GM12878 (cell line): ENCODE data around the gene SPSB2. TPM values are rescaled to one million over a fixed set of nuclear protein-coding genes. Genes with fewer than 3 reads are reported as not detected.

Experiments used
- ATAC-seq: fragments of 200-7000 bp; cut with Tn5 transposase; 3 replicates; pipeline ENCODE4 v1.9.1; 2020; ENCODE audit warnings: mild to moderate bottlenecking, moderate library complexity
- BruUV-seq: library from RNA; stranded (reverse); fragments of 400-500 nt; replicated peaks from 2 replicates; lab custom pipeline; 2021; lab: Mats Ljungman, UMichigan
- CTCF ChIA-PET: fragments of 300-600 bp; sonication (Branson Sonifier 250); formaldehyde crosslinking; extraction: SDS; loops from one replicate; lab custom pipeline; 2021; ENCODE audit warnings: inconsistent platforms; lab: Yijun Ruan, JAX
- POLR2A ChIA-PET: fragments of 350-600 bp; formaldehyde crosslinking; extraction: SDS; loops from one replicate; lab custom pipeline; 2021; ENCODE audit warnings: inconsistent platforms; lab: Charles Lee
- RAD21 ChIA-PET: fragments of 300-600 bp; sonication (Branson Sonifier 250); formaldehyde crosslinking; loops from one replicate; lab custom pipeline; 2023; ENCODE audit warnings: antibody characterized with exemption; ENCODE audit not compliant: unreplicated experiment; lab: Charles Lee
- SMC1A ChIA-PET: fragments of 300-600 bp; sonication (Branson Sonifier 250); formaldehyde crosslinking; loops from one replicate; lab custom pipeline; 2023; ENCODE audit not compliant: unreplicated experiment, uncharacterized antibody; lab: Charles Lee
- DNase-seq: peaks from one replicate; pipeline ENCODE4 v3.0.0-alpha.2; 2011; ENCODE audit warnings: low read depth, low spot score
- FAIRE-seq: peaks from 3 replicates; lab custom pipeline; 2011; peaks lifted over from hg19 to GRCh38; lab: Jason Lieb, UNC
- H2AFZ ChIP-seq: 2 replicates; pipeline ENCODE4 v1.6.0; 2011; ENCODE audit warnings: low read depth, low read length, control low read depth; ENCODE audit not compliant: control insufficient read depth
- H3K27ac ChIP-seq: 2 replicates; pipeline ENCODE4 v1.5.1; 2011; ENCODE audit warnings: control low read depth; ENCODE audit not compliant: control insufficient read depth, insufficient read depth
- H3K27me3 ChIP-seq, 2 experiments: replicated peaks in 1 of 2; 2 replicates each; pipeline versions ENCODE4 v1.6.0 to v1.6.1; 2011; ENCODE audit warnings: low read length in 1 of 2; ENCODE audit not compliant: control insufficient read depth in 2 of 2, insufficient read depth in 2 of 2
- H3K36me3 ChIP-seq, 2 experiments: 2 replicates each; pipeline ENCODE4 v1.5.1; 2011; ENCODE audit warnings: low read length in 1 of 2; ENCODE audit not compliant: control insufficient read depth in 2 of 2, insufficient read depth in 2 of 2
- H3K4me1 ChIP-seq: 2 replicates; pipeline ENCODE4 v1.6.1; 2011; ENCODE audit warnings: mild to moderate bottlenecking, low read length, moderate library complexity, mixed read lengths; ENCODE audit not compliant: control insufficient read depth, insufficient read depth
- H3K4me2 ChIP-seq: 2 replicates; pipeline ENCODE4 v1.6.0; 2011; ENCODE audit warnings: control low read depth; ENCODE audit not compliant: control insufficient read depth, insufficient read depth
- H3K4me3 ChIP-seq: fragments of 200-600 bp; sonication (generic); 2 replicates; pipeline ENCODE4 v1.5.1; 2016
- H3K79me2 ChIP-seq: 2 replicates; pipeline ENCODE4 v1.6.0; 2011; ENCODE audit warnings: low read length; ENCODE audit not compliant: control insufficient read depth, insufficient read depth
- H3K9ac ChIP-seq: 2 replicates; pipeline ENCODE4 v1.8.0; 2011; ENCODE audit warnings: low read length, control low read depth, mixed read lengths; ENCODE audit not compliant: control insufficient read depth, insufficient read depth
- H3K9me3 ChIP-seq: replicated peaks from 3 replicates; pipeline ENCODE4 v1.5.1; 2011; ENCODE audit warnings: mild to moderate bottlenecking, low read length; ENCODE audit not compliant: control insufficient read depth, insufficient read depth
- H4K20me1 ChIP-seq: 2 replicates; pipeline ENCODE4 v1.6.0; 2011; ENCODE audit not compliant: control insufficient read depth, insufficient read depth
- FOS ChIP-seq: IDR thresholded peaks from 3 replicates; pipeline ENCODE4 v1.6.1; 2011; ENCODE audit warnings: borderline replicate concordance; ENCODE audit not compliant: insufficient read length; ENCODE audit errors: extremely low read depth
- POU2F2 ChIP-seq: IDR thresholded peaks from 3 replicates; pipeline ENCODE4 v1.6.1; 2011; ENCODE audit warnings: low read depth, mild to moderate bottlenecking, low read length, borderline replicate concordance
- RELA ChIP-seq: fragments of 450-650 bp; IDR thresholded peaks from 2 replicates; pipeline ENCODE4 v1.8.0; 2014; ENCODE audit warnings: borderline replicate concordance; ENCODE audit not compliant: partially characterized antibody
- SREBF1 ChIP-seq: IDR thresholded peaks from 2 replicates; pipeline ENCODE4 v1.6.1; 2012; ENCODE audit warnings: mild to moderate bottlenecking, low read length
- SREBF2 ChIP-seq: IDR thresholded peaks from 2 replicates; pipeline ENCODE4 v1.6.1; 2012; ENCODE audit warnings: mild to moderate bottlenecking, low read length
- SUZ12 ChIP-seq: fragments of 200-600 bp; sonication (generic); IDR thresholded peaks from one replicate; pipeline ENCODE4 v1.6.1; 2018; ENCODE audit warnings: antibody characterized with exemption, mild to moderate bottlenecking; ENCODE audit not compliant: unreplicated experiment
- TARDBP ChIP-seq: IDR thresholded peaks from 2 replicates; pipeline ENCODE4 v1.6.1; 2016; ENCODE audit warnings: borderline replicate concordance
- WGBS: methylation state at CpG from one replicate; pipeline ENCODE4 v1.1.6; 2016; ENCODE audit warnings: low lambda C conversion rate; ENCODE audit not compliant: insufficient replicate concordance, insufficient coverage; ENCODE audit errors: missing lambda C conversion rate; 5-methylcytosine and 5-hydroxymethylcytosine counted together
- in situ Hi-C: fragments of 300-500 bp; cut with MboI; formaldehyde crosslinking; loops from 9 replicates; pipeline ENCODE4 v1.14.3; 2018; ENCODE audit warnings: mixed read lengths
- intact Hi-C: fragments of 100-400 bp; cut with micrococcal nuclease; formaldehyde crosslinking; loops from one replicate; pipeline ENCODE4 v1.14.2; 2022; ENCODE audit not compliant: unreplicated experiment
- polyA plus RNA-seq, 11 experiments: library from polyadenylated mRNA; depleted of rRNA in 4 of 11; unstranded in 6 of 11; stranded (reverse) in 5 of 11; fragments of >200 nt; fragmentation: Nextera tagmentation in 4 of 11; fragmentation: Illumina TruSeq in 1 of 11; extraction: Ambion mirVana in 4 of 11; extraction: Trizol in 1 of 11; gene quantifications; 1 replicate in 1 of 11; 2 replicates in 10 of 11; pipeline versions ENCODE4 v1.2.1 to v1.2.3, GENCODE V29; 2011 to 2016; ENCODE audit warnings: inconsistent platforms in 2 of 11, missing spikeins in 2 of 11, low read depth in 1 of 11
- total RNA-seq, 4 experiments: library from RNA; depleted of rRNA in 3 of 4; stranded (reverse); fragments of >200 nt in 3 of 4; fragmentation: Illumina TruSeq in 1 of 4; extraction: Trizol in 1 of 4; gene quantifications; 2 replicates each; pipeline versions ENCODE4 v1.2.1 to v1.2.3, GENCODE V29; 2013 to 2021
- TF ChIP-seq, protein P1 (sequence below): fragments of 450-650 bp; IDR thresholded peaks from 2 replicates; pipeline ENCODE4 v1.6.1; 2017; ENCODE audit warnings: mild to moderate bottlenecking, moderate library complexity
- TF ChIP-seq, protein P2 (sequence below): IDR thresholded peaks from 2 replicates; pipeline ENCODE4 v1.6.1; 2012; ENCODE audit warnings: improper control_type of control experiment, low read depth, low read length; ENCODE audit not compliant: insufficient replicate concordance
- TF ChIP-seq, protein P3 (sequence below): fragments of 450-650 bp; IDR thresholded peaks from 2 replicates; pipeline ENCODE4 v1.6.1; 2017; ENCODE audit warnings: low read depth, mild to moderate bottlenecking, moderate library complexity
- TF ChIP-seq, protein P4 (sequence below): fragments of 450-650 bp; IDR thresholded peaks from 2 replicates; pipeline ENCODE4 v1.6.1; 2016; ENCODE audit warnings: mild to moderate bottlenecking

Gene SPSB2
- total and polyA plus RNA-seq, 10 of the 15 experiments (the other 5 are each of a cell fraction or from before 2014, with no cell fraction given): 0.08 to 5.6 (median 2.7) TPM

DNA sequence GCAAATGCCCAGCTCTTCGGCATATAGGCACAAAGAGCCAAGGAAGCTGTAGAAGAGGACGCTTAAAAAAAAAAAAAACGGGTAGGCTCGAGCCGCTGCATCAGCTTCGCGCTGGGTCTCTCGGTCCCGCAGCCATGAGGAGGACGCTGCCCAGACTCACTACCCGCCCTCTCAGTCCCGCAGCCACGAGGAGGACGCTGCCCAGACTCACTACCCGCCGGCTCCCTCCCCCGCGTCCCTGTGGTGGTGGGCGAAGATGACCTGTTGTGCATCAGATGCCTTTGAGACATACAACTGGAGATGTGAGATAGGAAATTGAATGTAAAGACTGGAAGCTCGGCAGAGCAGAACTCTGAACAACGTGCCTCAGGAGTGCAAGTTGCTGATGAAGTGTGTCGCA lies 11.4 kb upstream of the SPSB2 start:
- BruUV-seq: no TSS peak
- H3K79me2 ChIP-seq: no peaks in the 10 kb centered on the region
- in situ Hi-C loops (no loop called here), intact Hi-C loops (no loop called here)
- no peak overlapping the region for H3K27ac ChIP-seq
- H3K4me2 ChIP-seq: no peak overlapping the region
- ChIA-PET CTCF (interaction anchor here (0.7 kb wide), 1 partner anchor 16 kb away, joined by 3 read pairs; no protein-coding TSS in a partner anchor), POLR2A (interaction anchor here (0.7 to 1.5 kb wide), 2 partner anchors 13 to 33 kb away, joined by 4 read pairs; no protein-coding TSS in a partner anchor), RAD21 (no interaction called here), SMC1A (interaction anchor here (0.8 kb wide), 1 partner anchor 12 kb away, joined by 3 read pairs; the partner anchor contains the start of gene SPSB2)
- no peak overlapping the region for H3K9ac ChIP-seq
- no peak for ATAC-seq
- no peak for DNase-seq
- WGBS: 91% methylated on average over 22 of the region's 22 CpGs
- H2AFZ ChIP-seq: no peak overlapping the region
- H3K4me1 ChIP-seq: no peaks in the 10 kb centered on the region
- H3K4me3 ChIP-seq: no peak overlapping the region
- H3K9me3 ChIP-seq: no peaks in the 10 kb centered on the region
- H4K20me1 ChIP-seq: no peaks in the 10 kb centered on the region
- peaks cover 0 to 10% of the 10 kb centered on the region in 2 experiments; a peak in 3 of 4 replicates for H3K36me3 ChIP-seq
- FAIRE-seq: no peak
- H3K27me3 ChIP-seq: no peaks in the 10 kb centered on the region
- TF ChIP-seq, protein P1, sequence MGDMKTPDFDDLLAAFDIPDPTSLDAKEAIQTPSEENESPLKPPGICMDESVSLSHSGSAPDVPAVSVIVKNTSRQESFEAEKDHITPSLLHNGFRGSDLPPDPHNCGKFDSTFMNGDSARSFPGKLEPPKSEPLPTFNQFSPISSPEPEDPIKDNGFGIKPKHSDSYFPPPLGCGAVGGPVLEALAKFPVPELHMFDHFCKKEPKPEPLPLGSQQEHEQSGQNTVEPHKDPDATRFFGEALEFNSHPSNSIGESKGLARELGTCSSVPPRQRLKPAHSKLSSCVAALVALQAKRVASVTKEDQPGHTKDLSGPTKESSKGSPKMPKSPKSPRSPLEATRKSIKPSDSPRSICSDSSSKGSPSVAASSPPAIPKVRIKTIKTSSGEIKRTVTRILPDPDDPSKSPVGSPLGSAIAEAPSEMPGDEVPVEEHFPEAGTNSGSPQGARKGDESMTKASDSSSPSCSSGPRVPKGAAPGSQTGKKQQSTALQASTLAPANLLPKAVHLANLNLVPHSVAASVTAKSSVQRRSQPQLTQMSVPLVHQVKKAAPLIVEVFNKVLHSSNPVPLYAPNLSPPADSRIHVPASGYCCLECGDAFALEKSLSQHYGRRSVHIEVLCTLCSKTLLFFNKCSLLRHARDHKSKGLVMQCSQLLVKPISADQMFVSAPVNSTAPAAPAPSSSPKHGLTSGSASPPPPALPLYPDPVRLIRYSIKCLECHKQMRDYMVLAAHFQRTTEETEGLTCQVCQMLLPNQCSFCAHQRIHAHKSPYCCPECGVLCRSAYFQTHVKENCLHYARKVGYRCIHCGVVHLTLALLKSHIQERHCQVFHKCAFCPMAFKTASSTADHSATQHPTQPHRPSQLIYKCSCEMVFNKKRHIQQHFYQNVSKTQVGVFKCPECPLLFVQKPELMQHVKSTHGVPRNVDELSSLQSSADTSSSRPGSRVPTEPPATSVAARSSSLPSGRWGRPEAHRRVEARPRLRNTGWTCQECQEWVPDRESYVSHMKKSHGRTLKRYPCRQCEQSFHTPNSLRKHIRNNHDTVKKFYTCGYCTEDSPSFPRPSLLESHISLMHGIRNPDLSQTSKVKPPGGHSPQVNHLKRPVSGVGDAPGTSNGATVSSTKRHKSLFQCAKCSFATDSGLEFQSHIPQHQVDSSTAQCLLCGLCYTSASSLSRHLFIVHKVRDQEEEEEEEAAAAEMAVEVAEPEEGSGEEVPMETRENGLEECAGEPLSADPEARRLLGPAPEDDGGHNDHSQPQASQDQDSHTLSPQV: no peak
- TF ChIP-seq, protein P2, sequence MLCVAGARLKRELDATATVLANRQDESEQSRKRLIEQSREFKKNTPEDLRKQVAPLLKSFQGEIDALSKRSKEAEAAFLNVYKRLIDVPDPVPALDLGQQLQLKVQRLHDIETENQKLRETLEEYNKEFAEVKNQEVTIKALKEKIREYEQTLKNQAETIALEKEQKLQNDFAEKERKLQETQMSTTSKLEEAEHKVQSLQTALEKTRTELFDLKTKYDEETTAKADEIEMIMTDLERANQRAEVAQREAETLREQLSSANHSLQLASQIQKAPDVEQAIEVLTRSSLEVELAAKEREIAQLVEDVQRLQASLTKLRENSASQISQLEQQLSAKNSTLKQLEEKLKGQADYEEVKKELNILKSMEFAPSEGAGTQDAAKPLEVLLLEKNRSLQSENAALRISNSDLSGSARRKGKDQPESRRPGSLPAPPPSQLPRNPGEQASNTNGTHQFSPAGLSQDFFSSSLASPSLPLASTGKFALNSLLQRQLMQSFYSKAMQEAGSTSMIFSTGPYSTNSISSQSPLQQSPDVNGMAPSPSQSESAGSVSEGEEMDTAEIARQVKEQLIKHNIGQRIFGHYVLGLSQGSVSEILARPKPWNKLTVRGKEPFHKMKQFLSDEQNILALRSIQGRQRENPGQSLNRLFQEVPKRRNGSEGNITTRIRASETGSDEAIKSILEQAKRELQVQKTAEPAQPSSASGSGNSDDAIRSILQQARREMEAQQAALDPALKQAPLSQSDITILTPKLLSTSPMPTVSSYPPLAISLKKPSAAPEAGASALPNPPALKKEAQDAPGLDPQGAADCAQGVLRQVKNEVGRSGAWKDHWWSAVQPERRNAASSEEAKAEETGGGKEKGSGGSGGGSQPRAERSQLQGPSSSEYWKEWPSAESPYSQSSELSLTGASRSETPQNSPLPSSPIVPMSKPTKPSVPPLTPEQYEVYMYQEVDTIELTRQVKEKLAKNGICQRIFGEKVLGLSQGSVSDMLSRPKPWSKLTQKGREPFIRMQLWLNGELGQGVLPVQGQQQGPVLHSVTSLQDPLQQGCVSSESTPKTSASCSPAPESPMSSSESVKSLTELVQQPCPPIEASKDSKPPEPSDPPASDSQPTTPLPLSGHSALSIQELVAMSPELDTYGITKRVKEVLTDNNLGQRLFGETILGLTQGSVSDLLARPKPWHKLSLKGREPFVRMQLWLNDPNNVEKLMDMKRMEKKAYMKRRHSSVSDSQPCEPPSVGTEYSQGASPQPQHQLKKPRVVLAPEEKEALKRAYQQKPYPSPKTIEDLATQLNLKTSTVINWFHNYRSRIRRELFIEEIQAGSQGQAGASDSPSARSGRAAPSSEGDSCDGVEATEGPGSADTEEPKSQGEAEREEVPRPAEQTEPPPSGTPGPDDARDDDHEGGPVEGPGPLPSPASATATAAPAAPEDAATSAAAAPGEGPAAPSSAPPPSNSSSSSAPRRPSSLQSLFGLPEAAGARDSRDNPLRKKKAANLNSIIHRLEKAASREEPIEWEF: no peak
- TF ChIP-seq SUZ12 (no peak), FOS (no peak), TARDBP (no peak), SREBF1 (no peak), POU2F2 (no peak), RELA (no peak), SREBF2 (no peak)
- TF ChIP-seq, protein P3, sequence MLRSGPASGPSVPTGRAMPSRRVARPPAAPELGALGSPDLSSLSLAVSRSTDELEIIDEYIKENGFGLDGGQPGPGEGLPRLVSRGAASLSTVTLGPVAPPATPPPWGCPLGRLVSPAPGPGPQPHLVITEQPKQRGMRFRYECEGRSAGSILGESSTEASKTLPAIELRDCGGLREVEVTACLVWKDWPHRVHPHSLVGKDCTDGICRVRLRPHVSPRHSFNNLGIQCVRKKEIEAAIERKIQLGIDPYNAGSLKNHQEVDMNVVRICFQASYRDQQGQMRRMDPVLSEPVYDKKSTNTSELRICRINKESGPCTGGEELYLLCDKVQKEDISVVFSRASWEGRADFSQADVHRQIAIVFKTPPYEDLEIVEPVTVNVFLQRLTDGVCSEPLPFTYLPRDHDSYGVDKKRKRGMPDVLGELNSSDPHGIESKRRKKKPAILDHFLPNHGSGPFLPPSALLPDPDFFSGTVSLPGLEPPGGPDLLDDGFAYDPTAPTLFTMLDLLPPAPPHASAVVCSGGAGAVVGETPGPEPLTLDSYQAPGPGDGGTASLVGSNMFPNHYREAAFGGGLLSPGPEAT: no peak
- TF ChIP-seq, protein P4, sequence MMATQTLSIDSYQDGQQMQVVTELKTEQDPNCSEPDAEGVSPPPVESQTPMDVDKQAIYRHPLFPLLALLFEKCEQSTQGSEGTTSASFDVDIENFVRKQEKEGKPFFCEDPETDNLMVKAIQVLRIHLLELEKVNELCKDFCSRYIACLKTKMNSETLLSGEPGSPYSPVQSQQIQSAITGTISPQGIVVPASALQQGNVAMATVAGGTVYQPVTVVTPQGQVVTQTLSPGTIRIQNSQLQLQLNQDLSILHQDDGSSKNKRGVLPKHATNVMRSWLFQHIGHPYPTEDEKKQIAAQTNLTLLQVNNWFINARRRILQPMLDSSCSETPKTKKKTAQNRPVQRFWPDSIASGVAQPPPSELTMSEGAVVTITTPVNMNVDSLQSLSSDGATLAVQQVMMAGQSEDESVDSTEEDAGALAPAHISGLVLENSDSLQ: no peak
